Mammary epithelial cell (primary cell): ENCODE results near the gene IGHMBP2.

Experiments
- CTCF ChIP-seq, 2 donors: IDR thresholded peaks in 1 of 2; conservative IDR thresholded peaks in 1 of 2; 2 replicates each; pipeline ENCODE4 v1.5.1; 2011 to 2012; ENCODE audit warnings: inconsistent platforms in 2 of 2, low read length in 2 of 2, mild to moderate bottlenecking in 2 of 2, control low read depth in 1 of 2, low read depth in 1 of 2; ENCODE audit not compliant: insufficient read depth in 1 of 2; ENCODE audit errors: extremely low read depth in 1 of 2
- EZH2 ChIP-seq: IDR thresholded peaks from 2 replicates; pipeline ENCODE4 v1.6.1; 2012; ENCODE audit warnings: low read length, inconsistent platforms, borderline replicate concordance

DNA sequence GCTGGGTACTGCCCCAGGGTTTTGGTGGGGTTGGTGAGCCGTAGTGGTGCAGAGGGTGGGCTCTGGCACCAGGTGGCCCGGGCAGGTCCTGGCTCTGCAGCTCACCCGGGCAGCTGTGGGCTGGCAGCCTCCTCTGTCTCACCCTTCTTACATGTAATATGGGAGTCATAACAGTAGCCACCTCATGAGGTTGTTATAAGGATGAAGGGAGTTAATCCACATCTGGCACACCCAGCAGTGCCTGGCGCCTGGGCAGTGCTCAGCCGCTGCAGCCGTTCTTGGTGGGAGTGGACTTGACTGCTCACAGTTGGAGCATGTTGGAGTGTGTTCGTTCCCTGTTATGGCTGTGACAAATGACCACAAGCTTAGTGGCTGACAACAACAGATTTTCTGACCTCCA lies 28.7 kb downstream of the IGHMBP2 start:
- TF ChIP-seq CTCF (conservative IDR thresholded peaks at IDR 0.05 in 1 of 2, IDR thresholded peaks at IDR 0.05 in 1 of 2; ENCODE audit: extremely low read depth in 1 of 2, insufficient read depth in 1 of 2, low read depth in 1 of 2, low read length in 2 of 2) (no peak), EZH2 (no peak)
